Prostate gland (tissue), 2 donors: ENCODE measurements around the gene SLC38A6. TPM values are rescaled to one million over a fixed set of nuclear protein-coding genes. Genes with fewer than 3 reads are reported as not detected.

Experiments used
- DNase-seq: peaks from one replicate; pipeline ENCODE4 v3.0.0-alpha.2; 2019; ENCODE audit warnings: low spot score
- H3K27ac ChIP-seq, 2 donors: fragments of 200-600 bp; sonication (generic); 2 replicates each; pipeline ENCODE4 v1.5.1; 2017 to 2019
- H3K27me3 ChIP-seq: fragments of 200-600 bp; sonication (generic); replicated peaks from 2 replicates; pipeline ENCODE4 v1.5.1; 2019; ENCODE audit not compliant: insufficient read depth
- H3K36me3 ChIP-seq, 2 donors: fragments of 200-600 bp; sonication (generic); 1 replicate in 1 of 2; 2 replicates in 1 of 2; pipeline versions ENCODE4 v1.5.1 to v1.8.1; 2017 to 2019
- H3K4me1 ChIP-seq: fragments of 200-600 bp; sonication (generic); replicated peaks from 2 replicates; pipeline ENCODE4 v1.5.1; 2019
- H3K4me3 ChIP-seq, 2 donors: fragments of 200-600 bp; sonication (generic); 2 replicates each; pipeline ENCODE4 v1.5.1; 2017 to 2019
- H3K9me3 ChIP-seq: fragments of 200-600 bp; sonication (generic); 2 replicates; pipeline ENCODE4 v1.5.1; 2017
- CTCF ChIP-seq, 4 experiments: fragments of 200-600 bp in 2 of 4; fragments of 450-650 bp in 2 of 4; sonication (generic) in 2 of 4; IDR thresholded peaks; 1 replicate in 3 of 4; 2 replicates in 1 of 4; pipeline ENCODE4 v1.5.1; 2016 to 2019; ENCODE audit warnings: antibody characterized with exemption in 4 of 4, mild to moderate bottlenecking in 2 of 4, moderate library complexity in 2 of 4
- POLR2A ChIP-seq: fragments of 450-650 bp; IDR thresholded peaks from one replicate; pipeline ENCODE4 v1.6.1; 2016; ENCODE audit warnings: antibody characterized with exemption, mild to moderate bottlenecking
- POLR2AphosphoS5 ChIP-seq: sonication (generic); formaldehyde crosslinking; IDR thresholded peaks from one replicate; pipeline ENCODE4 v1.6.1; 2017; ENCODE audit warnings: antibody characterized with exemption
- WGBS: methylation state at CpG from one replicate; pipeline ENCODE4 v1.1.5; 2018; 5-methylcytosine and 5-hydroxymethylcytosine counted together
- intact Hi-C: fragments of 100-400 bp; cut with DNase I; formaldehyde crosslinking; loops from one replicate; pipeline ENCODE4 v1.14.2; 2022
- total RNA-seq, 2 donors: library from RNA; depleted of rRNA; stranded (reverse); fragments of >200 nt; gene quantifications; one replicate each; pipeline ENCODE4 v1.1.0, GENCODE V29; 2016

SLC38A6 gene
- total RNA-seq, 2 donors from 2014 or later, result 13.7 to 15.1 TPM

GRCh38 chr14:61051051-61051450, 70.0 kb downstream of the SLC38A6 start:
- no peak overlapping the region for H3K4me3 ChIP-seq
- WGBS, result 55% methylated on average over 1 of the region's 1 CpG
- H3K27me3 ChIP-seq, result no peaks in the 10 kb centered on the region
- H3K36me3 ChIP-seq, result no peaks in the 10 kb centered on the region
- H3K9me3 ChIP-seq, result no peaks in the 10 kb centered on the region
- no peak for TF ChIP-seq CTCF (IDR thresholded peaks at IDR 0.05)
- no peak for TF ChIP-seq POLR2A
- no peak for TF ChIP-seq POLR2AphosphoS5
- no peak overlapping the region for H3K27ac ChIP-seq
- intact Hi-C loops, result no loop called here
- DNase-seq, result no peak
- H3K4me1 ChIP-seq, result no peaks in the 10 kb centered on the region

GRCh38 chr14:61051621-61052020, 70.6 kb downstream of the SLC38A6 start:
- intact Hi-C loops, result no loop called here
- Histone ChIP-seq H3K4me1 (no peaks in the 10 kb centered on the region), H3K27me3 (no peaks in the 10 kb centered on the region), H3K36me3 (no peaks in the 10 kb centered on the region), H3K4me3 (no peak overlapping the region), H3K27ac (no peak overlapping the region), H3K9me3 (no peaks in the 10 kb centered on the region)
- WGBS, result 95% methylated on average over 3 of the region's 3 CpGs
- DNase-seq, result no peak
- TF ChIP-seq POLR2AphosphoS5, result no peak
- no peak for TF ChIP-seq POLR2A
- no peak for TF ChIP-seq CTCF (IDR thresholded peaks at IDR 0.05)

- no peaks in the 10 kb centered on the region for H3K27me3 ChIP-seq
- intact Hi-C loops, result no loop called here
- 99% methylated on average over 3 of the region's 3 CpGs for WGBS
- H3K4me3 ChIP-seq, result no peak overlapping the region
- DNase-seq, result no peak
- H3K9me3 ChIP-seq, result no peaks in the 10 kb centered on the region
- no peaks in the 10 kb centered on the region for H3K4me1 ChIP-seq
- no peak for TF ChIP-seq POLR2A
- no peak for TF ChIP-seq CTCF (IDR thresholded peaks at IDR 0.05)
- TF ChIP-seq POLR2AphosphoS5, result no peak
- no peaks in the 10 kb centered on the region for H3K36me3 ChIP-seq
- H3K27ac ChIP-seq, result no peak overlapping the region
Observed at GRCh38 chr14:61063461-61063860, 82.4 kb downstream of the SLC38A6 start.

- Histone ChIP-seq H3K27ac (no peak overlapping the region), H3K4me1 (no peaks in the 10 kb centered on the region), H3K9me3 (no peaks in the 10 kb centered on the region), H3K36me3 (no peaks in the 10 kb centered on the region), H3K27me3 (no peaks in the 10 kb centered on the region), H3K4me3 (no peak overlapping the region)
- intact Hi-C loops, result no loop called here
- TF ChIP-seq POLR2AphosphoS5 (no peak), POLR2A (no peak), CTCF (IDR thresholded peaks at IDR 0.05) (no peak)
- no peak for DNase-seq
- 100% methylated on average over 2 of the region's 2 CpGs for WGBS
Observed at GRCh38 chr14:61064210-61064609, 83.2 kb downstream of the SLC38A6 start.

GRCh38 chr14:61064856-61065255, 83.8 kb downstream of the SLC38A6 start:
- H3K9me3 ChIP-seq, result no peaks in the 10 kb centered on the region
- H3K4me1 ChIP-seq, result no peaks in the 10 kb centered on the region
- no peaks in the 10 kb centered on the region for H3K27me3 ChIP-seq
- DNase-seq, result no peak
- intact Hi-C loops, result no loop called here
- TF ChIP-seq CTCF (IDR thresholded peaks at IDR 0.05) (no peak), POLR2AphosphoS5 (no peak), POLR2A (no peak)
- H3K4me3 ChIP-seq, result no peak overlapping the region
- no peaks in the 10 kb centered on the region for H3K36me3 ChIP-seq
- no peak overlapping the region for H3K27ac ChIP-seq
- WGBS, result 88% methylated on average over 4 of the region's 4 CpGs
